Activated CD4-positive, alpha-beta T cell treated with anti-CD3 and anti-CD28 coated beads, Interleukin-2, Interleukin-6, amounts not matched to agents 100 ng/mL and 50 ng/mL, durations not matched to agents 16 hours and 8 hours (primary cell): Measurements from ENCODE around the gene SH2D5.

Source experiments
- DNase-seq: peaks from one replicate; pipeline ENCODE4 v3.0.0-alpha.2; 2020

The SH2D5 gene

GRCh38 chr1:20711285-20712214, 21.0 kb downstream of the SH2D5 start:
- no peak for DNase-seq

GRCh38 chr1:20710469-20711284, 21.8 kb downstream of the SH2D5 start:
- no peak for DNase-seq

GRCh38 chr1:20709868-20710267, 22.6 kb downstream of the SH2D5 start:
- no peak for DNase-seq

GRCh38 chr1:20708891-20709290, 23.6 kb downstream of the SH2D5 start:
- no peak for DNase-seq

DNA sequence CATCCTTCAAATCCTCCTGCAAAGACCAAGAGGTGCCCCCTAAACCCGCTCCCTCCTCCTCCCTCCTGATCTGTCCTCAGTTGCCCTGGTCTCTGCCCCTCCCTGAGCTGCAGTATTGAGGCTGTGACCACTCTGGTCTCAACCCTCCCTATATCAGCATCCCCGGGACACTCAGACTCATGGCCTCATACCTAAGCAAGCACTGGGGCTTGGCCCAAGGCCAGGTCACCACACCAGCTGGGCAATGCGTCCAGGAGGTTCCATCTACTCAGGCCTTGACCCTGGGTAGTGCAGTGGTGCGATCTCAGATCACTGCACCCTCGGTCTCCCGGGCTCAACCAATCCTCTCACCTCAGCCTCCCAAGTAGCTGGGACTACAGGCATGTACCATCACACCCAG, 24.4 kb downstream of the SH2D5 start:
- no peak for DNase-seq

DNA sequence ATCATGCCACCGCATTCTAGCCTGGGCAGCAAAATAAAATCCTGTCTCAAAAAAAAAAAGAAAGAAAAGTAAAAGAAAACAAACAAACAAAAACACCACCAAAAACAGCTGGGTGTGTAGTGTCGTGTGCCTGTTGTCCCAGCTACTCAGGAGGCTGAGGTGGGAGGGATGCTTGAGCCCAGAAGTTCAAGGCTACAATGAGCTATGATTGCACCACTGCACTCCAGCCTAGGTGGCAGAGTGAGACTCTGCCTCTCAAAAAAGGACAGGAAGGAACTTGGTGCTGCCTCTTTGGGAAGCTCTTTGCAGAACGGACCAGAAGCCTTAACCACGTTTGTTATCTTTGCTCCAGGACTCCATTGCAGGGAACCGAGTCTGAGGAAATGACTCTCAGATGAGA, 25.7 kb downstream of the SH2D5 start:
- no peak for DNase-seq

DNA sequence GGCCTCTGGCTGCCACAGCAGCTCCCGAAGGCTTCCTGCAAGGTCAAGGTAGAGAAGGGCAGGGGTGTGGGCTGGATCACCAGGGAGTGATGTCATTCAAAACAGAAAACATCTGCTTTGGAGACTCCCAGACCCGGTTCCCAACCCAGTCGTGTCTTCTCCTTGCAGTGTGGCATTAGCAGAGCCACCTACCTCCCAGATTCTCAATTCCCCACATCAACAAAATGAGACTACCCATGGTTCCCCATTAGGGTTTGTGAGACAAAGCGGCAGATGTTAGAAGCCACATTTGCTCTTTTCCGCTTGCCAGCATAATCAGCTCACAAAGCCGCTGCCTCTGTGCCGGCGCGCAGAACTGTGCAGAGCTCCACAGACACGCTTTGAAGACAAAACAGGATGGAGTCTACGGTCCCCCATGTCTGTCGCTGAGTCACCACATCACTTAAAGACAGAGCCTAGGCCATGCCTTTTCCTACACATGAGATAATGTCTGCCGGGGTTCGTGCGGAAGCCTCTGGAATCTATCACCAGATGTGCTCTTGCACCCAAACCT, 27.2 kb downstream of the SH2D5 start:
- DNase-seq, result no peak

DNA sequence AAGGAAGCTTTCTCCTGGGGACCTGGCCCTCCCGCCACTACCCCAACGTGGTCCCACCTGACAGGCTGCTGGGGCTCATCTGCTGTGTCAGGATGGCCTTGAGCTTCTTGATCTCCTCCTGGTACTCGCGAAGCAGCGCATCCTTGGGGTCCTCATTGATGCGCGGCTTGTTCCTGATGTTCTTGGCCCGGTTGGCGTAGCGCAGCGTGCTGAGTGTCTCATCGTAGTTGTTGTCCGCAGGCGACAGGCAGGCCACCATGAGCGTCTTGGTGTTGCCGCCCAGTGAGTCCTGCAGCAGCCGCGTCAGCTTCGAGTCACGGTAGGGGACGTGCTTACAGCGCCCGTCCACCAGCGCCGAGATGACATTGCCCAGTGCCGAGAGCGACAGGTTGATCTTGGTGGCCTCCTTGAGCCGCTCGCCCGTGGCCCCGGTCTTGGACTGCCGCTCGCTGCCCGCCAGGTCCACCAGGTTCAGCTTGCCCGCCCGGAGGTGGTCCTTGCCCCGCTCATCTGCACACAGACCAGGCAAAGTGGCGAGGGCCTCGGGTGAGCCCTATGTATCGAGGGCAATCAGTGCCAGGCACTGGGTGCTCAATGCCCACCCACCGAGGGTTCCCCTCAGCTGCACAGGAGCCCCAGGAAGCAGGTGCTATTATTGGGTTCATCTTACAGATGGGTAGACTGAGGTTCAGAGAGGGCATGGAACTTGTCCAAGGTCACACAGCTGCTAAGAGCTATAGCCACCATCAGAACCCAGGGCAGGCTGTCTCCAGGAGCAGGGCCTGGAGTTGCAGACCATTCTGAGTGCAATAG, 27.9 kb downstream of the SH2D5 start:
- no peak for DNase-seq

GRCh38 chr1:20703124-20703756, 29.3 kb downstream of the SH2D5 start:
- DNase-seq, result no peak

- no peak for DNase-seq
Observed at GRCh38 chr1:20702416-20702815, 30.1 kb downstream of the SH2D5 start.

- no peak for DNase-seq
Observed at GRCh38 chr1:20701847-20702246, 30.7 kb downstream of the SH2D5 start.

DNA sequence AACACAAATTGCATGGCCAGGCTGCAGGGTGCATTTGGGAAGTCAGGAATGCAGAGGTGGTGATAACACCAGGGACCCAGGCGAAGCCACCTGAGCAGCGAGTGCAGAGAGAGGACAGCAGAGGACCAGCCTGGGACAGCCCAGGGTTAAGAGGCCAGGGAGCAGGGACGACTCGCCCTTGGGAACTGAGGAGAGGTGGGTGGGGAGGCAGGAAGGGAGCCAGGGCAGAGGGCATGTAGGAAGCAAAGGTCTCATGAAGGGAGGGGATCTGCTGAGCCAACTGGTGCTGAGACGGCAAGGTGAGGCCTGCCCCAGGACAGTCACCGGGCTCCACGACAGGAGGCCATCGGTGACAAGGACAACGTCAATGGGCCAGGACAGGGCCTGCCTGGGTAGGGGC, 31.1 kb downstream of the SH2D5 start:
- no peak for DNase-seq

DNA sequence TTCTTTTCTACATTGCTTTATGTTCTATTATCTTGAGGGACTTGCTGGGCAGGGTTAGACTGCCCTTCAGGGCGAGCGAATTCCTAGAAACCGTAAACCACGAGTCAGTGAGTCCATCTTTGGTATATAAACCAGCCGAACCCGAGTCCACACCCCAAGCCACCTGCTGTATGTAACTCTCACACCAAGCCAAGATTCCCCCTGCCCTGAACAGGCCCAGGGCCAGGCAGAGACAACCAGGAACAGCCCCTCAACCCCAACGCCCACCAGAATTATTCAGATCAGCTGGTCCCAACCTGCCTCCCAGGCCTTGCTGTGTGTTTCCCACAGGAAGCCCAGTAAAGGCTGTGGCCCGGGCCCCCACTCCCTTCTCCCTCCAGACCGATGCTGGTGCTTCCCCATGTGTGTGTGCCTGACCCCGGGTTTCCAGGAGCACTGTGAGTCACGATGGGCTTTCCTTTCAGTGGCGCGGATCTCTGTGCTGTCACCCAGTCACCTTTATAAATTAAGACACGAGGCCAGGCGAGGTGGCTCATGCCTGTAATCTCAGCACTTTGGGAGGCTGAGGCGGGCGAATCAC, 31.8 kb downstream of the SH2D5 start:
- no peak for DNase-seq

- no peak for DNase-seq
Observed at GRCh38 chr1:20699558-20699957, 32.9 kb downstream of the SH2D5 start.

- no peak for DNase-seq
Observed at GRCh38 chr1:20698195-20698910, 34.1 kb downstream of the SH2D5 start.

- DNase-seq, result no peak
Observed at GRCh38 chr1:20697563-20697962, 34.9 kb downstream of the SH2D5 start.

- DNase-seq, result peak; percentile 82
Observed at GRCh38 chr1:20696397-20697333, 35.8 kb downstream of the SH2D5 start.

GRCh38 chr1:20695515-20695914, 37.0 kb downstream of the SH2D5 start:
- DNase-seq, result no peak

- DNase-seq, result no peak
Observed at GRCh38 chr1:20693623-20694022, 38.9 kb downstream of the SH2D5 start.

DNA sequence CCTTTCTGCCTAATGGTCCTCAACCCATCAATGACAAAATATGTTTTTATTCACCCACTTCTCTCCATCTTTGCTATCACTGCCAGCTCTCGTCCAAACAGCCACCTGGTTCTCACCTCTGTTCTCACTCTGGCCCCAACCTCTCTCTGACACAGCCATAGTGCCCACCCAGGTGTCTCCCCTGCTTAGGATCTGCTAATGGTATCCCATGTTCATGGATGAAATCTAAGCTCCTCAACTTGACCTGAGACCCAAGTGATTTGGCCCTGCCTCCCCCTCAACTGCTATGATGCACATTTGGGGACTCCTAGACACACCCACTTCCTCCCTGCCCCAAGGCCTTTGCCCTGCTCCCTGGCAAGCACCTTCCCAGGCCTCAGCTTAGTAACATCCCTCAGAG, 40.6 kb downstream of the SH2D5 start:
- DNase-seq, result no peak
